22Rv1 (cell line): ENCODE results near the gene OAF.

ENCODE experiments used
- ZFX ChIP-seq: fragments of 450-650 bp; IDR thresholded peaks from 2 replicates; pipeline ENCODE4 v1.6.1; 2017; ENCODE audit warnings: antibody characterized with exemption, borderline replicate concordance
- TF ChIP-seq, protein P1 (sequence below): fragments of 450-650 bp; IDR thresholded peaks from 2 replicates; pipeline ENCODE4 v1.5.1; 2017; ENCODE audit warnings: mild to moderate bottlenecking

DNA sequence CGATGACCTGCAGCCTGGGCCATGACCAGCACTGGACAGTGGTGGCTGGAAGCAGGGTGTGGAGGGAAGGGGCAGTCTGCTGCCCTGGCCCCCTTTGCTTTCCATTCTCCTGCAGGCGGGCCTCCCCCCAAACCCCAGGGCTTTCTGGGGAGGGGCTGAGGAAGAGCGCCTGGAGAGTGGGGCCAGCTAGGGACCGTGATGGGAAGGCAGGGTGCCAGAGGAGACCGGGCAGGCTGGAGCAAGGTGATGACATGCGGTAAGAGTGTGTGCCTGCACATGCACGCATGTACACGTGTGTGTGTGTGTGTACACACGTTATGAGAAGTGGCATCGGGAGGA is 7.8 kb downstream of the OAF start:
- TF ChIP-seq, protein P1, sequence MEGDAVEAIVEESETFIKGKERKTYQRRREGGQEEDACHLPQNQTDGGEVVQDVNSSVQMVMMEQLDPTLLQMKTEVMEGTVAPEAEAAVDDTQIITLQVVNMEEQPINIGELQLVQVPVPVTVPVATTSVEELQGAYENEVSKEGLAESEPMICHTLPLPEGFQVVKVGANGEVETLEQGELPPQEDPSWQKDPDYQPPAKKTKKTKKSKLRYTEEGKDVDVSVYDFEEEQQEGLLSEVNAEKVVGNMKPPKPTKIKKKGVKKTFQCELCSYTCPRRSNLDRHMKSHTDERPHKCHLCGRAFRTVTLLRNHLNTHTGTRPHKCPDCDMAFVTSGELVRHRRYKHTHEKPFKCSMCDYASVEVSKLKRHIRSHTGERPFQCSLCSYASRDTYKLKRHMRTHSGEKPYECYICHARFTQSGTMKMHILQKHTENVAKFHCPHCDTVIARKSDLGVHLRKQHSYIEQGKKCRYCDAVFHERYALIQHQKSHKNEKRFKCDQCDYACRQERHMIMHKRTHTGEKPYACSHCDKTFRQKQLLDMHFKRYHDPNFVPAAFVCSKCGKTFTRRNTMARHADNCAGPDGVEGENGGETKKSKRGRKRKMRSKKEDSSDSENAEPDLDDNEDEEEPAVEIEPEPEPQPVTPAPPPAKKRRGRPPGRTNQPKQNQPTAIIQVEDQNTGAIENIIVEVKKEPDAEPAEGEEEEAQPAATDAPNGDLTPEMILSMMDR, result no peak
- TF ChIP-seq ZFX, result no peak
